Measurements from ENCODE around the gene GTF3C2. TPM values are rescaled to one million over a fixed set of nuclear protein-coding genes. Genes with fewer than 3 reads are reported as not detected.

The GTF3C2 gene
- total and polyA plus RNA-seq, 9 of the 15 experiments (the other 6 are each of a cell fraction or from before 2014, with no cell fraction given), result 35.5 to 96.8 (median 53.0) TPM

DNA sequence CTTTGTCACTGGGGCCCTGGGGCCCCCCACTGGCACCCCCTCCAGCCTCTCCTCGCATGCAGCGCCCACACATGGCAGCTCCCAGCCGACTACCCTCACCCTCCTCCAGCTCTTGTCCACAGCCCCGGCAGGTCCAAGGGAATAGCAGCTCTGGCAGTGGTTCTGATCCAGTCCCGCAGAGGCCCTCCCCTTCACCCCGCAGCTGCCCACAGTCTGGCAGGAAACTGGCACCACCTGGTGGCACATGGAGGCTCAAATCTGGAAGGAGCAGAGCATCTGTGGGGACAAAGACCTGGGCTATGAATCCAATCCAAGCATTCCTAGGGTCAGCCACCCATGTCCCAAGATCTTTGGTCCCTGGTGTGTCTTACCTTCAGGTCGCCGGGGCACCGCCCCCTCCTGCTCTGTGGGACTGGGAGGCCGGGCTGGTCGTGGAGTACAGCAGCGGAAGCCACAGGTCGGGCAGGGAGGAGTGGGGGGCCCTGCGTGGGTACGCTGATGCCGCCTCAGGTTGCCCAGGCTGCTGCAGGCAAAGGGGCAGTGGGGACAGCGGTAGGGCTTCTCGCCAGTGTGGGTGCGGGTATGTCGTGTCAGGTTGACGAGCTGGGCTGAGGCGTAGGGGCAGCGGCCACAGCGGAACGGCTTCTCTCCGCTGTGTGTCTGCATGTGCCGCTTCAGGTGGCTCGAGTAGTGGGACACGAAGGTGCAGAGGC is 21.7 kb upstream of the GTF3C2 start:
- peak overlapping the region in 1 of 2 experiments; percentile 67; a peak in 2 of 4 replicates for H3K9ac ChIP-seq (ENCODE audit: insufficient read depth in 1 of 2, low read depth in 2 of 2, low read length in 2 of 2)
- in situ Hi-C loops (cut with MboI), result no loop called here
- H3K27me3 ChIP-seq (ENCODE audit: control insufficient read depth in 2 of 2, insufficient read depth in 2 of 2, low read length in 2 of 2), result no peaks in the 10 kb centered on the region
- 90% methylated on average over 13 of the region's 29 CpGs for WGBS (ENCODE audit: insufficient coverage, low coverage, missing lambda C conversion rate)
- FAIRE-seq (no peak), DNase-seq (ENCODE audit: extremely low read depth in 1 of 4, low spot score in 3 of 4) (no peak), ATAC-seq (no peak)
- ChIA-PET CTCF (ENCODE audit: low intra/inter-chr PET ratio) (interaction anchor here (0.6 kb wide), 1 partner anchor 22 kb away, joined by 4 read pairs; no protein-coding TSS in a partner anchor), POLR2A (interaction anchor here (0.6 to 4.3 kb wide), 4 partner anchors 8 to 22 kb away, joined by 3 to 41 read pairs (median 4); partner anchors contain the start of genes EIF2B4, GTF3C2 and SNX17)
- H3K4me1 ChIP-seq (replicated peaks in 1 of 2; ENCODE audit: control insufficient read depth in 2 of 2, insufficient read depth in 2 of 2, low read length in 2 of 2), result peaks cover 7 to 42% of the 10 kb centered on the region in 2 experiments
- H3K36me3 ChIP-seq (ENCODE audit: control insufficient read depth, insufficient read depth, low read length), result peaks cover 80% of the 10 kb centered on the region
- no peak overlapping the region for H3K4me2 ChIP-seq (ENCODE audit: insufficient read depth, low read length)
- no peaks in the 10 kb centered on the region for H4K20me1 ChIP-seq (replicated peaks; ENCODE audit: control insufficient read depth, insufficient read depth, low read length)
- no peak overlapping the region for H3K27ac ChIP-seq (ENCODE audit: extremely low read depth, low read depth, low read length)
- no peaks in the 10 kb centered on the region for H3K9me3 ChIP-seq (replicated peaks; ENCODE audit: control insufficient read depth, insufficient read depth, low read depth, low read length)
- BruUV-seq (replicated peaks), result no TSS peak
- intact Hi-C loops (cut with micrococcal nuclease), result no loop called here
- peaks cover 19% of the 10 kb centered on the region; the same call in 2 of the 3 replicates for H3K79me2 ChIP-seq (ENCODE audit: control insufficient read depth, insufficient read depth, low read length)
- H3K9me1 ChIP-seq (ENCODE audit: control insufficient read depth, insufficient read depth, low read length), result no peaks in the 10 kb centered on the region
- H3K4me3 ChIP-seq, result no peak overlapping the region
- H2AFZ ChIP-seq (ENCODE audit: low read depth, low read length), result no peak overlapping the region
- no peak for TF ChIP-seq ZNF263 (CRISPR knock-in tag; IDR thresholded peaks at IDR 0.05; ENCODE audit: borderline replicate concordance)
- peak; percentile 78 for TF ChIP-seq RBFOX2 (IDR thresholded peaks at IDR 0.05; ENCODE audit: low read depth, low read length)
- TF ChIP-seq SUPT5H (IDR thresholded peaks at IDR 0.05), result peak; percentile 57
- peak; percentile 89 for TF ChIP-seq RBM22 (IDR thresholded peaks at IDR 0.05; ENCODE audit: low read depth, low read length, poor library complexity, severe bottlenecking)
- TF ChIP-seq MXD1 (CRISPR knock-in tag; IDR thresholded peaks at IDR 0.05; ENCODE audit: borderline replicate concordance, poor library complexity, severe bottlenecking), result no peak
- TF ChIP-seq, protein P1, sequence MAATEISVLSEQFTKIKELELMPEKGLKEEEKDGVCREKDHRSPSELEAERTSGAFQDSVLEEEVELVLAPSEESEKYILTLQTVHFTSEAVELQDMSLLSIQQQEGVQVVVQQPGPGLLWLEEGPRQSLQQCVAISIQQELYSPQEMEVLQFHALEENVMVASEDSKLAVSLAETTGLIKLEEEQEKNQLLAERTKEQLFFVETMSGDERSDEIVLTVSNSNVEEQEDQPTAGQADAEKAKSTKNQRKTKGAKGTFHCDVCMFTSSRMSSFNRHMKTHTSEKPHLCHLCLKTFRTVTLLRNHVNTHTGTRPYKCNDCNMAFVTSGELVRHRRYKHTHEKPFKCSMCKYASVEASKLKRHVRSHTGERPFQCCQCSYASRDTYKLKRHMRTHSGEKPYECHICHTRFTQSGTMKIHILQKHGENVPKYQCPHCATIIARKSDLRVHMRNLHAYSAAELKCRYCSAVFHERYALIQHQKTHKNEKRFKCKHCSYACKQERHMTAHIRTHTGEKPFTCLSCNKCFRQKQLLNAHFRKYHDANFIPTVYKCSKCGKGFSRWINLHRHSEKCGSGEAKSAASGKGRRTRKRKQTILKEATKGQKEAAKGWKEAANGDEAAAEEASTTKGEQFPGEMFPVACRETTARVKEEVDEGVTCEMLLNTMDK (IDR thresholded peaks at IDR 0.05; ENCODE audit: borderline replicate concordance, insufficient read depth, low read depth, low read length, poor library complexity, severe bottlenecking), result no peak
- TF ChIP-seq, protein P2, sequence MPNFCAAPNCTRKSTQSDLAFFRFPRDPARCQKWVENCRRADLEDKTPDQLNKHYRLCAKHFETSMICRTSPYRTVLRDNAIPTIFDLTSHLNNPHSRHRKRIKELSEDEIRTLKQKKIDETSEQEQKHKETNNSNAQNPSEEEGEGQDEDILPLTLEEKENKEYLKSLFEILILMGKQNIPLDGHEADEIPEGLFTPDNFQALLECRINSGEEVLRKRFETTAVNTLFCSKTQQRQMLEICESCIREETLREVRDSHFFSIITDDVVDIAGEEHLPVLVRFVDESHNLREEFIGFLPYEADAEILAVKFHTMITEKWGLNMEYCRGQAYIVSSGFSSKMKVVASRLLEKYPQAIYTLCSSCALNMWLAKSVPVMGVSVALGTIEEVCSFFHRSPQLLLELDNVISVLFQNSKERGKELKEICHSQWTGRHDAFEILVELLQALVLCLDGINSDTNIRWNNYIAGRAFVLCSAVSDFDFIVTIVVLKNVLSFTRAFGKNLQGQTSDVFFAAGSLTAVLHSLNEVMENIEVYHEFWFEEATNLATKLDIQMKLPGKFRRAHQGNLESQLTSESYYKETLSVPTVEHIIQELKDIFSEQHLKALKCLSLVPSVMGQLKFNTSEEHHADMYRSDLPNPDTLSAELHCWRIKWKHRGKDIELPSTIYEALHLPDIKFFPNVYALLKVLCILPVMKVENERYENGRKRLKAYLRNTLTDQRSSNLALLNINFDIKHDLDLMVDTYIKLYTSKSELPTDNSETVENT (CRISPR knock-in tag; IDR thresholded peaks at IDR 0.05), result 0 out of 2 replicates have a peak, but pooled peaks have one; percentile 17
- peak; percentile 82 for TF ChIP-seq POLR2G (IDR thresholded peaks at IDR 0.05; ENCODE audit: low read depth, low read length)
- no peak for TF ChIP-seq ZNF584 (CRISPR knock-in tag; IDR thresholded peaks at IDR 0.05; ENCODE audit: low read depth)
- peak; percentile 83 for TF ChIP-seq ZBTB33 (CRISPR knock-in tag; IDR thresholded peaks at IDR 0.05)
- TF ChIP-seq BCOR (IDR thresholded peaks at IDR 0.05), result no peak
- peak; percentile 11 for TF ChIP-seq POLR2B (IDR thresholded peaks at IDR 0.05; ENCODE audit: low read depth, partially characterized antibody)
- peak; percentile 85 for TF ChIP-seq FIP1L1 (IDR thresholded peaks at IDR 0.05; ENCODE audit: low read depth, low read length, poor library complexity, severe bottlenecking)
- TF ChIP-seq SOX6 (IDR thresholded peaks at IDR 0.05), result no peak
